Neural progenitor cell (in vitro differentiated cells): ENCODE measurements around the gene CYP4F2. TPM values are rescaled to one million over a fixed set of nuclear protein-coding genes. Genes with fewer than 3 reads are reported as not detected.

Experiments used
- DNase-seq: peaks from one replicate; pipeline ENCODE4 v3.0.0-alpha.2; 2016; ENCODE audit warnings: low spot score
- H2AFZ ChIP-seq: fragments of 200-600 bp; sonication (generic); replicated peaks from 2 replicates; pipeline ENCODE4 v1.6.1; 2016; ENCODE audit warnings: antibody characterized with exemption
- H3F3A ChIP-seq: fragments of 200-600 bp; sonication (generic); 2 replicates; pipeline ENCODE4 v1.6.1; 2016; ENCODE audit warnings: antibody characterized with exemption, low read depth
- H3K27ac ChIP-seq: fragments of 200-600 bp; sonication (generic); 2 replicates; pipeline ENCODE4 v1.5.1; 2016; ENCODE audit warnings: mild to moderate bottlenecking
- H3K27me3 ChIP-seq: fragments of 200-600 bp; sonication (generic); 2 replicates; pipeline ENCODE4 v1.6.1; 2016; ENCODE audit warnings: mild to moderate bottlenecking, moderate library complexity
- H3K36me3 ChIP-seq: fragments of 200-600 bp; sonication (generic); 2 replicates; pipeline ENCODE4 v1.5.1; 2016
- H3K4me1 ChIP-seq: fragments of 200-600 bp; sonication (generic); 2 replicates; pipeline ENCODE4 v1.6.1; 2016; ENCODE audit warnings: mixed run types
- H3K4me2 ChIP-seq: fragments of 200-600 bp; sonication (generic); 2 replicates; pipeline ENCODE4 v1.6.1; 2016
- H3K4me3 ChIP-seq: fragments of 200-600 bp; sonication (generic); 2 replicates; pipeline ENCODE4 v1.5.1; 2016
- H3K79me2 ChIP-seq: fragments of 200-600 bp; sonication (generic); 2 replicates; pipeline ENCODE4 v1.6.1; 2016; ENCODE audit warnings: low read depth
- H3K9ac ChIP-seq: fragments of 200-600 bp; sonication (generic); 2 replicates; pipeline ENCODE4 v1.6.1; 2016
- H3K9me3 ChIP-seq: fragments of 200-600 bp; sonication (generic); 2 replicates; pipeline ENCODE4 v1.5.1; 2016; ENCODE audit warnings: low read depth
- H4K20me1 ChIP-seq: fragments of 200-600 bp; sonication (generic); 2 replicates; pipeline ENCODE4 v1.6.1; 2016; ENCODE audit warnings: low read depth
- H3K27ac Mint-ChIP-seq: 3 replicates; pipeline ENCODE4 v1.8.0; 2021; ENCODE audit warnings: mixed read lengths
- H3K27me3 Mint-ChIP-seq: 2 replicates; pipeline ENCODE4 v1.8.0; 2022; ENCODE audit warnings: low read depth, mild to moderate bottlenecking, inconsistent platforms, moderate library complexity, mixed read lengths; ENCODE audit not compliant: insufficient read depth
- H3K36me3 Mint-ChIP-seq: 3 replicates; pipeline ENCODE4 v1.8.0; 2021; ENCODE audit warnings: mixed read lengths
- H3K4me1 Mint-ChIP-seq: 3 replicates; pipeline ENCODE4 v1.8.0; 2021; ENCODE audit warnings: mixed read lengths
- H3K4me3 Mint-ChIP-seq: 3 replicates; pipeline ENCODE4 v1.8.0; 2021; ENCODE audit warnings: mild to moderate bottlenecking, moderate library complexity, mixed read lengths
- H3K9me3 Mint-ChIP-seq: 3 replicates; pipeline ENCODE4 v1.8.0; 2020; ENCODE audit warnings: mixed read lengths
- CTCF ChIP-seq: fragments of 200-600 bp; sonication (generic); IDR thresholded peaks from 2 replicates; pipeline ENCODE4 v1.5.1; 2017; ENCODE audit warnings: antibody characterized with exemption, mild to moderate bottlenecking
- EZH2 ChIP-seq: fragments of 200-600 bp; sonication (generic); IDR thresholded peaks from 2 replicates; pipeline ENCODE4 v1.6.1; 2017; ENCODE audit warnings: antibody characterized with exemption, mild to moderate bottlenecking, moderate library complexity
- EZH2phosphoT487 ChIP-seq: fragments of 200-600 bp; sonication (generic); IDR thresholded peaks from 2 replicates; pipeline ENCODE4 v1.6.1; 2017; ENCODE audit warnings: antibody characterized with exemption
- total RNA-seq: library from RNA; depleted of rRNA; stranded (reverse); fragments of >200 nt; gene quantifications from 2 replicates; pipeline ENCODE4 v1.2.3, GENCODE V29; 2015; ENCODE audit warnings: low replicate concordance

The CYP4F2 gene
- total RNA-seq, 1 donor from 2014 or later: not detected

GRCh38 chr19:15915109-15915508 is 17.2 kb upstream of the CYP4F2 start:
- Histone ChIP-seq H3K4me3 (no peak overlapping the region), H3K4me1 (no peaks in the 10 kb centered on the region), H3K9ac (no peak overlapping the region), H3K36me3 (peaks cover 3% of the 10 kb centered on the region), H3K27ac (no peak overlapping the region), H3K27me3 (no peaks in the 10 kb centered on the region), H3F3A (no peaks in the 10 kb centered on the region), H3K9me3 (peaks cover 21% of the 10 kb centered on the region), H3K4me2 (no peak overlapping the region), H4K20me1 (no peaks in the 10 kb centered on the region), H2AFZ (no peak overlapping the region), H3K79me2 (no peaks in the 10 kb centered on the region)
- Mint-ChIP-seq H3K4me3 (no peak overlapping the region), H3K36me3 (no peaks in the 10 kb centered on the region), H3K4me1 (no peaks in the 10 kb centered on the region), H3K9me3 (peaks cover 20% of the 10 kb centered on the region), H3K27me3 (peaks cover 2% of the 10 kb centered on the region), H3K27ac (no peak overlapping the region)
- no peak for DNase-seq
- TF ChIP-seq EZH2phosphoT487: no peak
- TF ChIP-seq CTCF: no peak
- no peak for TF ChIP-seq EZH2

GRCh38 chr19:15913830-15914229 is 16.0 kb upstream of the CYP4F2 start:
- Histone ChIP-seq H3K9ac (no peak overlapping the region), H4K20me1 (no peaks in the 10 kb centered on the region), H3K4me1 (no peaks in the 10 kb centered on the region), H3K4me3 (no peak overlapping the region), H3K4me2 (no peak overlapping the region), H3K79me2 (no peaks in the 10 kb centered on the region), H3K27me3 (no peaks in the 10 kb centered on the region), H3K9me3 (peaks cover 22% of the 10 kb centered on the region), H3K27ac (no peak overlapping the region), H2AFZ (no peak overlapping the region), H3F3A (no peaks in the 10 kb centered on the region), H3K36me3 (peaks cover 3% of the 10 kb centered on the region)
- DNase-seq: no peak
- Mint-ChIP-seq H3K27ac (no peak overlapping the region), H3K27me3 (no peaks in the 10 kb centered on the region), H3K4me1 (no peaks in the 10 kb centered on the region), H3K9me3 (peaks cover 20% of the 10 kb centered on the region), H3K4me3 (no peak overlapping the region), H3K36me3 (no peaks in the 10 kb centered on the region)
- no peak for TF ChIP-seq EZH2phosphoT487
- TF ChIP-seq CTCF: no peak
- no peak for TF ChIP-seq EZH2

- H3K4me3 ChIP-seq: no peak overlapping the region
- TF ChIP-seq EZH2 (no peak), CTCF (no peak), EZH2phosphoT487 (no peak)
- no peaks in the 10 kb centered on the region for H3F3A ChIP-seq
- no peak overlapping the region for H3K27ac Mint-ChIP-seq
- peaks cover 22% of the 10 kb centered on the region for H3K9me3 ChIP-seq
- no peaks in the 10 kb centered on the region for H4K20me1 ChIP-seq
- H2AFZ ChIP-seq: no peak overlapping the region
- H3K36me3 Mint-ChIP-seq: no peaks in the 10 kb centered on the region
- DNase-seq: no peak
- H3K79me2 ChIP-seq: no peaks in the 10 kb centered on the region
- no peaks in the 10 kb centered on the region for H3K4me1 Mint-ChIP-seq
- H3K27me3 ChIP-seq: no peaks in the 10 kb centered on the region
- H3K36me3 ChIP-seq: peaks cover 3% of the 10 kb centered on the region
- H3K9me3 Mint-ChIP-seq: peaks cover 20% of the 10 kb centered on the region
- no peaks in the 10 kb centered on the region for H3K27me3 Mint-ChIP-seq
- no peaks in the 10 kb centered on the region for H3K4me1 ChIP-seq
- no peak overlapping the region for H3K4me2 ChIP-seq
- H3K9ac ChIP-seq: no peak overlapping the region
- no peak overlapping the region for H3K27ac ChIP-seq
- H3K4me3 Mint-ChIP-seq: no peak overlapping the region
Measured at GRCh38 chr19:15913384-15913783, 15.5 kb upstream of the CYP4F2 start.
